ENCODE results near the gene GCNT4.

The GCNT4 gene

GRCh38 chr5:75012748-75013147 lies 39.6 kb downstream of the GCNT4 start:
- no peak for DNase-seq

- no peak for DNase-seq
These were observed 41.5 kb downstream of the GCNT4 start for GRCh38 chr5:75010838-75011237.

- DNase-seq = no peak
These were observed 42.6 kb downstream of the GCNT4 start for GRCh38 chr5:75009556-75010345.

- DNase-seq = no peak
These were observed 45.2 kb downstream of the GCNT4 start for GRCh38 chr5:75006865-75007822.

- DNase-seq = no peak
These were observed 46.8 kb downstream of the GCNT4 start for GRCh38 chr5:75005561-75005960.

All from activated CD4-positive, alpha-beta T cell treated with anti-CD3 and anti-CD28 coated beads for 1 hour (primary cell).